Endothelial cell of umbilical vein (primary cell): ENCODE data around the gene SLC22A23. TPM values are rescaled to one million over a fixed set of nuclear protein-coding genes. Genes with fewer than 3 reads are reported as not detected.

Experiments used
- BruUV-seq: library from RNA; stranded (reverse); fragments of 400-500 nt; replicated peaks from 2 replicates; lab custom pipeline; 2021; lab: Mats Ljungman, UMichigan
- CTCF ChIA-PET: fragments of 300-600, 350-600 bp; sonication (Branson Sonifier 250); formaldehyde crosslinking; loops from one replicate; lab custom pipeline; 2021; ENCODE audit warnings: antibody characterized with exemption, inconsistent platforms; lab: Charles Lee
- POLR2A ChIA-PET: fragments of 300-600, 350-600 bp; sonication (Branson Sonifier 250); formaldehyde crosslinking; loops from one replicate; lab custom pipeline; 2021; ENCODE audit warnings: antibody characterized with exemption, inconsistent platforms; lab: Charles Lee
- DNase-seq: peaks from one replicate; pipeline ENCODE4 v3.0.0-alpha.2; 2011; ENCODE audit warnings: low read depth, low spot score
- FAIRE-seq: peaks from 2 replicates; lab custom pipeline; 2011; peaks lifted over from hg19 to GRCh38; lab: Jason Lieb, UNC
- H2AFZ ChIP-seq: 2 replicates; pipeline ENCODE4 v1.6.0; 2012; ENCODE audit warnings: low read depth, low read length, control low read depth, inconsistent platforms
- H3K27ac ChIP-seq: 2 replicates; pipeline ENCODE4 v1.5.1; 2011; ENCODE audit warnings: low read depth, mild to moderate bottlenecking, control low read depth, low read length, moderate library complexity; ENCODE audit not compliant: insufficient read depth
- H3K27me3 ChIP-seq, 2 experiments: 2 replicates each; pipeline versions ENCODE4 v1.6.0 to v1.6.1; 2011; ENCODE audit warnings: low read length in 2 of 2, mixed read lengths in 1 of 2; ENCODE audit not compliant: control insufficient read depth in 2 of 2, insufficient read depth in 2 of 2
- H3K36me3 ChIP-seq, 2 experiments: 2 replicates in 1 of 2; 3 replicates in 1 of 2; pipeline ENCODE4 v1.5.1; 2011; ENCODE audit warnings: low read length in 2 of 2, mild to moderate bottlenecking in 1 of 2, moderate library complexity in 1 of 2; ENCODE audit not compliant: control insufficient read depth in 2 of 2, insufficient read depth in 2 of 2; ENCODE audit errors: extremely low read depth in 1 of 2
- H3K4me1 ChIP-seq: 3 replicates; pipeline ENCODE4 v1.5.1; 2011; ENCODE audit warnings: mild to moderate bottlenecking, low read length; ENCODE audit not compliant: control insufficient read depth, insufficient read depth; ENCODE audit errors: extremely low read depth
- H3K4me2 ChIP-seq: 2 replicates; pipeline ENCODE4 v1.6.1; 2011; ENCODE audit warnings: low read length, control low read depth, mixed read lengths; ENCODE audit not compliant: insufficient read depth
- H3K4me3 ChIP-seq, 3 experiments: fragments of 200-600 bp in 1 of 3; sonication (generic), shearing (Covaris generic) in 1 of 3; replicated peaks in 1 of 3; 2 replicates each; pipeline ENCODE4 v1.5.1; 2011 to 2016; ENCODE audit warnings: control low read depth in 3 of 3, low read length in 3 of 3, mild to moderate bottlenecking in 2 of 3, inconsistent platforms in 1 of 3, low read depth in 1 of 3, moderate library complexity in 1 of 3; ENCODE audit not compliant: insufficient read depth in 1 of 3
- H3K79me2 ChIP-seq: 2 replicates; pipeline ENCODE4 v1.6.0; 2012; ENCODE audit warnings: low read length, inconsistent platforms; ENCODE audit not compliant: control insufficient read depth, insufficient read depth
- H3K9ac ChIP-seq: replicated peaks from 2 replicates; pipeline ENCODE3; 2011; ENCODE audit warnings: low read length, control low read depth; ENCODE audit not compliant: insufficient read depth; ENCODE audit errors: extremely low read depth
- H3K9me1 ChIP-seq: replicated peaks from 3 replicates; pipeline ENCODE4 v1.6.0; 2011; ENCODE audit warnings: mild to moderate bottlenecking, low read length; ENCODE audit not compliant: control insufficient read depth, insufficient read depth; ENCODE audit errors: extremely low read depth
- H3K9me3 ChIP-seq: replicated peaks from 2 replicates; pipeline ENCODE4 v1.5.1; 2012; ENCODE audit warnings: low read length, inconsistent platforms; ENCODE audit not compliant: control insufficient read depth, insufficient read depth
- H4K20me1 ChIP-seq: replicated peaks from 2 replicates; pipeline ENCODE3; 2011; ENCODE audit warnings: mild to moderate bottlenecking, low read length; ENCODE audit not compliant: control insufficient read depth, insufficient read depth; ENCODE audit errors: extremely low read depth
- EZH2 ChIP-seq: IDR thresholded peaks from 2 replicates; pipeline ENCODE4 v1.6.1; 2012; ENCODE audit warnings: borderline replicate concordance, low read depth, mild to moderate bottlenecking, moderate library complexity, low read length, inconsistent platforms; ENCODE audit not compliant: severe bottlenecking
- FOS ChIP-seq: IDR thresholded peaks from 2 replicates; pipeline ENCODE4 v1.6.1; 2011; ENCODE audit warnings: mild to moderate bottlenecking, low read length, moderate library complexity, borderline replicate concordance; ENCODE audit not compliant: insufficient read depth
- GATA2 ChIP-seq: IDR thresholded peaks from 2 replicates; pipeline ENCODE4 v1.7.0; 2011; ENCODE audit warnings: low read depth, mild to moderate bottlenecking, moderate library complexity, mixed read lengths, low read length; ENCODE audit not compliant: insufficient read length, insufficient read depth
- JUN ChIP-seq: IDR thresholded peaks from 2 replicates; pipeline ENCODE4 v1.6.1; 2011; ENCODE audit warnings: borderline replicate concordance, low read depth; ENCODE audit not compliant: insufficient read length, insufficient read depth
- MYC ChIP-seq: IDR thresholded peaks from one replicate; pipeline ENCODE4 v1.6.1; 2011; ENCODE audit warnings: mild to moderate bottlenecking, low read depth, low read length
- POLR2A ChIP-seq: IDR thresholded peaks from 2 replicates; pipeline ENCODE4 v1.6.1; 2012; ENCODE audit warnings: low read depth, mild to moderate bottlenecking, control low read depth, low read length
- POLR2AphosphoS5 ChIP-seq: IDR thresholded peaks from 2 replicates; pipeline ENCODE4 v1.6.1; 2012; ENCODE audit warnings: low read depth, mild to moderate bottlenecking, control low read depth, low read length, moderate library complexity; ENCODE audit not compliant: insufficient read depth
- dilution Hi-C: fragments of 300-500 bp; cut with MboI; formaldehyde crosslinking; loops from one replicate; pipeline ENCODE4 v1.15.0; 2019; ENCODE audit warnings: low sequenced_read_pairs; ENCODE audit not compliant: extremely low pct_ligation_motif_present
- intact Hi-C: fragments of 100-400 bp; cut with micrococcal nuclease; formaldehyde crosslinking; loops from one replicate; pipeline ENCODE4 v1.10.0; 2022
- polyA plus RNA-seq, 4 experiments: library from polyadenylated mRNA; depleted of rRNA in 3 of 4; stranded (reverse) in 3 of 4; unstranded in 1 of 4; fragments of >200 nt; gene quantifications; 2 replicates each; pipeline versions ENCODE4 v1.2.1 to v1.2.3, GENCODE V29; 2011 to 2012; ENCODE audit warnings: missing spikeins in 1 of 4
- total RNA-seq: library from RNA; stranded (reverse); gene quantifications from 2 replicates; pipeline ENCODE4 v1.2.3, GENCODE V29; 2021
- TF ChIP-seq, protein P1 (sequence below): IDR thresholded peaks from 2 replicates; pipeline ENCODE4 v1.6.1; 2011; ENCODE audit not compliant: insufficient read depth, insufficient read length
- TF ChIP-seq, protein P2 (sequence below), 2 donors: IDR thresholded peaks; 1 replicate in 1 of 2; 2 replicates in 1 of 2; pipeline ENCODE4 v1.5.1; 2011; ENCODE audit warnings: low read length in 2 of 2, mild to moderate bottlenecking in 2 of 2, moderate library complexity in 2 of 2, control low read depth in 1 of 2, inconsistent platforms in 1 of 2, low read depth in 1 of 2; ENCODE audit not compliant: insufficient read depth in 1 of 2; ENCODE audit errors: extremely low read depth in 1 of 2

Gene SLC22A23
- total and polyA plus RNA-seq, 2 donors (not counting 3 experiments of a cell fraction or from before 2014, with no cell fraction given) = 4.2 to 14.3 TPM

DNA sequence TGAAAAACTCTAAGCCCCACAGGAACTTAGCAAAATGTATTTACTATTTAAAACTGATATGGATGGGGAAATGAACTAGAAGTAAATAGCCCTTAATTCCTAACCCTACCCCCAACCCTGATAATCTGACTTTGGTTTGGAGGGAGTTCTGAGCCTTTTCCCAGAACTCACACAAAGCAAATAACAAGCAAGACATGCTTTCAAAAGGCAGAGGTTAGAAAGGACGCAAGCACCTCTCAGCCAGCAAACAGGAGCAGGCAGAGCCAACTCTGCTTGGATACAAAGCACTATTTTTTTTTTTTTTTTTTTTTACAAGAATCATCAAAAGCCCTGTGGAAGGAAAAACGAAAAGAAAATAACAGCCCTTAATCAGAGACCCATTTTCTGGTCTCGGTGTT is 58.7 kb downstream of the SLC22A23 start:
- CTCF ChIA-PET = no interaction called here
- no peak overlapping the region for H2AFZ ChIP-seq
- FAIRE-seq = no peak
- H3K9ac ChIP-seq = no peak overlapping the region
- dilution Hi-C loops = no loop called here
- BruUV-seq = no TSS peak
- no peaks in the 10 kb centered on the region for H3K79me2 ChIP-seq
- POLR2A ChIA-PET = no interaction called here
- intact Hi-C loops = no loop called here
- no peaks in the 10 kb centered on the region for H3K36me3 ChIP-seq
- H3K4me2 ChIP-seq = no peak overlapping the region
- no peaks in the 10 kb centered on the region for H3K9me3 ChIP-seq
- H3K4me3 ChIP-seq = no peak overlapping the region
- no peak for DNase-seq
- no peaks in the 10 kb centered on the region for H4K20me1 ChIP-seq
- no peaks in the 10 kb centered on the region for H3K4me1 ChIP-seq
- TF ChIP-seq POLR2AphosphoS5 (no peak), EZH2 (no peak), POLR2A (no peak), FOS (no peak), MYC (no peak), JUN (no peak), GATA2 (no peak)
- TF ChIP-seq, protein P1, sequence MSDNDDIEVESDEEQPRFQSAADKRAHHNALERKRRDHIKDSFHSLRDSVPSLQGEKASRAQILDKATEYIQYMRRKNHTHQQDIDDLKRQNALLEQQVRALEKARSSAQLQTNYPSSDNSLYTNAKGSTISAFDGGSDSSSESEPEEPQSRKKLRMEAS = no peak
- TF ChIP-seq, protein P2, sequence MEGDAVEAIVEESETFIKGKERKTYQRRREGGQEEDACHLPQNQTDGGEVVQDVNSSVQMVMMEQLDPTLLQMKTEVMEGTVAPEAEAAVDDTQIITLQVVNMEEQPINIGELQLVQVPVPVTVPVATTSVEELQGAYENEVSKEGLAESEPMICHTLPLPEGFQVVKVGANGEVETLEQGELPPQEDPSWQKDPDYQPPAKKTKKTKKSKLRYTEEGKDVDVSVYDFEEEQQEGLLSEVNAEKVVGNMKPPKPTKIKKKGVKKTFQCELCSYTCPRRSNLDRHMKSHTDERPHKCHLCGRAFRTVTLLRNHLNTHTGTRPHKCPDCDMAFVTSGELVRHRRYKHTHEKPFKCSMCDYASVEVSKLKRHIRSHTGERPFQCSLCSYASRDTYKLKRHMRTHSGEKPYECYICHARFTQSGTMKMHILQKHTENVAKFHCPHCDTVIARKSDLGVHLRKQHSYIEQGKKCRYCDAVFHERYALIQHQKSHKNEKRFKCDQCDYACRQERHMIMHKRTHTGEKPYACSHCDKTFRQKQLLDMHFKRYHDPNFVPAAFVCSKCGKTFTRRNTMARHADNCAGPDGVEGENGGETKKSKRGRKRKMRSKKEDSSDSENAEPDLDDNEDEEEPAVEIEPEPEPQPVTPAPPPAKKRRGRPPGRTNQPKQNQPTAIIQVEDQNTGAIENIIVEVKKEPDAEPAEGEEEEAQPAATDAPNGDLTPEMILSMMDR (IDR thresholded peaks at IDR 0.05; ENCODE audit: extremely low read depth in 1 of 2, insufficient read depth in 1 of 2, low read depth in 1 of 2, low read length in 2 of 2) = no peak
- no peak overlapping the region for H3K27ac ChIP-seq
- no peaks in the 10 kb centered on the region for H3K9me1 ChIP-seq
- no peaks in the 10 kb centered on the region for H3K27me3 ChIP-seq
